ENCODE measurements around the gene RNF123.

The RNF123 gene

GRCh38 chr3:49652218-49652902 is 37.0 kb upstream of the RNF123 start:
- no peaks in the 10 kb centered on the region for H3K9me3 ChIP-seq (replicated peaks; ENCODE audit: low read length)
- peaks cover 18% of the 10 kb centered on the region for H3K27me3 ChIP-seq (ENCODE audit: control insufficient read depth, insufficient read depth, low read length)
- H3K4me1 ChIP-seq (ENCODE audit: control insufficient read depth, insufficient read depth, low read length): no peaks in the 10 kb centered on the region
- no peaks in the 10 kb centered on the region for H3K36me3 ChIP-seq (ENCODE audit: insufficient read depth, low read length)
- no peak overlapping the region for H3K4me2 ChIP-seq (ENCODE audit: low read length)
- no peak overlapping the region for H3K4me3 ChIP-seq (ENCODE audit: low read length)
- H3K9ac ChIP-seq (ENCODE audit: low read depth, low read length): no peak overlapping the region

GRCh38 chr3:49652903-49653415 is 36.4 kb upstream of the RNF123 start:
- Histone ChIP-seq H3K9ac (ENCODE audit: low read depth, low read length) (no peak overlapping the region), H3K4me2 (ENCODE audit: low read length) (no peak overlapping the region), H3K4me1 (ENCODE audit: control insufficient read depth, insufficient read depth, low read length) (no peaks in the 10 kb centered on the region), H3K36me3 (ENCODE audit: insufficient read depth, low read length) (no peaks in the 10 kb centered on the region), H3K9me3 (replicated peaks; ENCODE audit: low read length) (no peaks in the 10 kb centered on the region), H3K27me3 (ENCODE audit: control insufficient read depth, insufficient read depth, low read length) (peaks cover 16% of the 10 kb centered on the region), H3K4me3 (ENCODE audit: low read length) (no peak overlapping the region)

DNA sequence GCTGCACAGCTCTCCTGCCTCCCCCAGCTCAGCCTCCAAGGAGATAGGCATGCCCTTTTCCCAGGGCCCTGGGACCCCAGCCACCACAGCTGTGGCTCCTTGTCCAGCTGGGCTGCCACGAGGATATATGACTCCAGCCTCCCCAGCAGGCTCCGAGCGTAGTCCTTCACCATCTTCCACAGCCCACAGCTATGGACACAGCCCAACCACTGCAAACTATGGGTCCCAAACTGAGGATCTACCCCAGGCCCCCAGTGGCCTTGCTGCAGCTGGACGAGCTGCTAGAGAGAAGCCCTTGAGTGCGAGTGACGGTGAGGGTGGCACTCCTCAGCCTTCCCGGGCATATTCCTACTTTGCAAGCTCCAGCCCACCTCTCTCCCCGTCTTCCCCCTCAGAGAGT is 35.7 kb upstream of the RNF123 start:
- H3K27me3 ChIP-seq (ENCODE audit: control insufficient read depth, insufficient read depth, low read length): peaks cover 18% of the 10 kb centered on the region
- no peaks in the 10 kb centered on the region for H3K36me3 ChIP-seq (ENCODE audit: insufficient read depth, low read length)
- no peaks in the 10 kb centered on the region for H3K4me1 ChIP-seq (ENCODE audit: control insufficient read depth, insufficient read depth, low read length)
- H3K4me3 ChIP-seq (ENCODE audit: low read length): no peak overlapping the region
- H3K4me2 ChIP-seq (ENCODE audit: low read length): no peak overlapping the region
- no peak overlapping the region for H3K9ac ChIP-seq (ENCODE audit: low read depth, low read length)
- H3K9me3 ChIP-seq (replicated peaks; ENCODE audit: low read length): no peaks in the 10 kb centered on the region

GRCh38 chr3:49654176-49654825 is 35.1 kb upstream of the RNF123 start:
- no peak overlapping the region for H3K4me3 ChIP-seq (ENCODE audit: low read length)
- H3K4me1 ChIP-seq (ENCODE audit: control insufficient read depth, insufficient read depth, low read length): no peaks in the 10 kb centered on the region
- H3K36me3 ChIP-seq (ENCODE audit: insufficient read depth, low read length): no peaks in the 10 kb centered on the region
- H3K9ac ChIP-seq (ENCODE audit: low read depth, low read length): no peak overlapping the region
- no peaks in the 10 kb centered on the region for H3K9me3 ChIP-seq (replicated peaks; ENCODE audit: low read length)
- H3K4me2 ChIP-seq (ENCODE audit: low read length): no peak overlapping the region
- H3K27me3 ChIP-seq (ENCODE audit: control insufficient read depth, insufficient read depth, low read length): peaks cover 22% of the 10 kb centered on the region

DNA sequence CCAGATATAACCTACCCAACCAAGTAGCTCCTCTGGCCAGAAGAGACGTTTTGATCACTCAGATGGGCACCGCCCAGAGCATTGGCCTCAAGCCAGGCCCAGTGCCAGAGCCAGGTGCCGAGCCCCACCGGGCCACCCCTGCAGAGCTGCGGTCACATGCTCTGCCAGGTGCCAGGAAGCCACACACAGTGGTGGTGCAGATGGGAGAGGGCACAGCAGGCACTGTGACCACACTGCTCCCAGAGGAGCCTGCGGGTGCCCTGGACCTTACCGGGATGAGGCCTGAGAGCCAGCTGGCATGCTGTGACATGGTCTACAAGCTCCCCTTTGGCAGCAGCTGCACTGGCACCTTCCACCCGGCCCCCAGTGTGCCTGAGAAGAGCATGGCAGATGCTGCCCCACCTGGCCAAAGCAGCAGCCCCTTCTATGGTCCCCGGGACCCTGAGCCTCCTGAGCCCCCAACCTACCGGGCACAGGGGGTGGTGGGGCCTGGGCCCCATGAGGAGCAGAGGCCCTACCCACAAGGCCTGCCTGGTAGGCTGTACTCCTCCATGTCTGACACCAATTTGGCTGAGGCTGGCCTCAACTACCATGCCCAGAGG is 34.3 kb upstream of the RNF123 start:
- no peaks in the 10 kb centered on the region for H3K9me3 ChIP-seq (replicated peaks; ENCODE audit: low read length)
- H3K4me2 ChIP-seq (ENCODE audit: low read length): no peak overlapping the region
- no peaks in the 10 kb centered on the region for H3K4me1 ChIP-seq (ENCODE audit: control insufficient read depth, insufficient read depth, low read length)
- no peak overlapping the region for H3K9ac ChIP-seq (ENCODE audit: low read depth, low read length)
- H3K4me3 ChIP-seq (ENCODE audit: low read length): no peak overlapping the region
- no peaks in the 10 kb centered on the region for H3K36me3 ChIP-seq (ENCODE audit: insufficient read depth, low read length)
- peaks cover 22% of the 10 kb centered on the region for H3K27me3 ChIP-seq (ENCODE audit: control insufficient read depth, insufficient read depth, low read length)

DNA sequence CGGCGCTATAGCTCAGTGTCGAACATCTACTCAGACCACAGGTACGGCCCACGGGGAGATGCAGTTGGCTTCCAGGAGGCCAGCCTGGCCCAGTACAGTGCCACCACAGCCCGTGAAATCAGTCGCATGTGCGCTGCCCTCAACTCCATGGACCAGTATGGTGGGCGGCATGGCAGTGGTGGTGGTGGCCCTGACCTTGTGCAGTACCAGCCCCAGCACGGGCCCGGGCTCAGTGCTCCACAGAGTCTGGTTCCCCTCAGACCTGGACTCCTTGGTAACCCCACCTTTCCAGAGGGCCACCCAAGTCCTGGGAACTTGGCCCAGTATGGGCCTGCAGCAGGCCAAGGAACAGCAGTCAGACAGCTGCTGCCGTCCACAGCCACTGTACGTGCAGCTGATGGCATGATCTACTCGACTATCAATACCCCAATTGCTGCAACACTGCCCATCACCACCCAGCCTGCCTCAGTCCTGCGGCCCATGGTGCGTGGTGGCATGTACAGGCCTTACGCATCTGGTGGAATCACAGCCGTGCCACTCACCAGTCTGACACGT is 33.5 kb upstream of the RNF123 start:
- Histone ChIP-seq H3K9me3 (replicated peaks; ENCODE audit: low read length) (no peaks in the 10 kb centered on the region), H3K4me2 (ENCODE audit: low read length) (no peak overlapping the region), H3K4me3 (ENCODE audit: low read length) (no peak overlapping the region), H3K4me1 (ENCODE audit: control insufficient read depth, insufficient read depth, low read length) (no peaks in the 10 kb centered on the region), H3K9ac (ENCODE audit: low read depth, low read length) (no peak overlapping the region), H3K36me3 (ENCODE audit: insufficient read depth, low read length) (no peaks in the 10 kb centered on the region), H3K27me3 (ENCODE audit: control insufficient read depth, insufficient read depth, low read length) (peaks cover 22% of the 10 kb centered on the region)

- Histone ChIP-seq H3K27me3 (ENCODE audit: control insufficient read depth, insufficient read depth, low read length) (peaks cover 22% of the 10 kb centered on the region), H3K9ac (ENCODE audit: low read depth, low read length) (no peak overlapping the region)
Observed at GRCh38 chr3:49656541-49657112, 32.7 kb upstream of the RNF123 start.

DNA sequence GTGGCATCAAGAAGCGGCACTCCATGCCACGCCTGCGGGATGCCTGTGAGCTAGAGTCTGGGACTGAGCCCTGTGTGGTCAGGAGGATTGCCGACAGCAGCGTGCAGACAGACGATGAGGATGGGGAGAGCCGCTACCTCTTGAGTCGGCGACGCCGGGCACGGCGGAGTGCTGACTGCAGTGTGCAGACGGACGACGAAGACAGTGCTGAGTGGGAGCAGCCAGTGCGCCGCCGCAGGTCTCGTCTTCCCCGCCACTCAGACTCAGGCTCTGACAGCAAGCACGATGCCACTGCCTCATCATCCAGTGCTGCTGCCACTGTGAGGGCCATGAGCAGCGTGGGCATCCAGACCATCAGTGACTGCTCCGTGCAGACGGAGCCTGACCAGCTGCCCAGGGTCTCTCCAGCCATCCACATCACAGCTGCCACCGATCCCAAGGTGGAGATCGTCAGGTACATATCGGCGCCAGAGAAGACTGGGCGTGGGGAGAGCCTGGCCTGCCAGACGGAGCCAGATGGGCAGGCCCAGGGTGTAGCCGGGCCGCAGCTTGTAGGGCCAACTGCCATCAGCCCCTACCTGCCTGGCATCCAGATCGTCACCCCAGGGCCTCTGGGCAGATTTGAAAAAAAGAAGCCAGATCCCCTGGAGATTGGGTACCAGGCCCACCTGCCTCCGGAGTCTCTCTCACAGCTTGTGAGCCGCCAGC is 32.0 kb upstream of the RNF123 start:
- Histone ChIP-seq H3K36me3 (ENCODE audit: insufficient read depth, low read length) (no peaks in the 10 kb centered on the region), H3K4me1 (ENCODE audit: control insufficient read depth, insufficient read depth, low read length) (no peaks in the 10 kb centered on the region), H3K9ac (ENCODE audit: low read depth, low read length) (no peak overlapping the region), H3K9me3 (replicated peaks; ENCODE audit: low read length) (no peaks in the 10 kb centered on the region), H3K27me3 (ENCODE audit: control insufficient read depth, insufficient read depth, low read length) (peaks cover 22% of the 10 kb centered on the region), H3K4me2 (ENCODE audit: low read length) (no peak overlapping the region), H3K4me3 (ENCODE audit: low read length) (no peak overlapping the region)

More at GRCh38 chr3:49656541-49657112, 32.7 kb upstream of the RNF123 start:
- no peaks in the 10 kb centered on the region for H3K36me3 ChIP-seq (ENCODE audit: insufficient read depth, low read length)
- no peaks in the 10 kb centered on the region for H3K4me1 ChIP-seq (ENCODE audit: control insufficient read depth, insufficient read depth, low read length)
- H3K9me3 ChIP-seq (replicated peaks; ENCODE audit: low read length): no peaks in the 10 kb centered on the region
- no peak overlapping the region for H3K4me3 ChIP-seq (ENCODE audit: low read length)
- H3K4me2 ChIP-seq (ENCODE audit: low read length): peak overlapping the region; percentile 23

GRCh38 chr3:49658711-49659110 is 30.6 kb upstream of the RNF123 start:
- Histone ChIP-seq H3K27me3 (ENCODE audit: control insufficient read depth, insufficient read depth, low read length) (peaks cover 24% of the 10 kb centered on the region), H3K9ac (ENCODE audit: low read depth, low read length) (no peak overlapping the region), H3K36me3 (ENCODE audit: insufficient read depth, low read length) (no peaks in the 10 kb centered on the region)

DNA sequence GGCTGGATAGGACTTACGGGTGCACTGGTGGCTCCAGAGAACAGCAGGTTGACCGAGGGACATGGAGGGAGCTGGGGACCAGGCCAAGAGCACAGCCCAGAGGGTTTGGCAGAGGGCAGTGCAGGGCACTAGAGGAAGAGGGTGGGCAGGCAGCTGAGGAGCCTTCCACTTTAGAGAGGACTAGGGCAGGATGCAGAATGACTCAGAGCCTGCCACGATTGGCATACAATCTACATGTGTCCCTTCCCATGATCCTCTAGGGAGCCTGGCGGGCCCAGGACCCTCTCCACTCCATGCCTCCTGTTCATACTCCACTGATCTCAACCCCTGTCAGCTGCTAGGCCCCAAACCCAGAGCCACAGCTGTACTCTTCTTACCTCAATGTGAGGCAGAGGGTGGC is 29.6 kb upstream of the RNF123 start:
- Histone ChIP-seq H3K4me3 (ENCODE audit: low read length) (no peak overlapping the region), H3K4me1 (ENCODE audit: control insufficient read depth, insufficient read depth, low read length) (no peaks in the 10 kb centered on the region), H3K4me2 (ENCODE audit: low read length) (no peak overlapping the region), H3K36me3 (ENCODE audit: insufficient read depth, low read length) (no peaks in the 10 kb centered on the region), H3K9me3 (replicated peaks; ENCODE audit: low read length) (no peaks in the 10 kb centered on the region), H3K9ac (ENCODE audit: low read depth, low read length) (no peak overlapping the region), H3K27me3 (ENCODE audit: control insufficient read depth, insufficient read depth, low read length) (peaks cover 33% of the 10 kb centered on the region)

More at GRCh38 chr3:49658711-49659110, 30.6 kb upstream of the RNF123 start:
- no peaks in the 10 kb centered on the region for H3K9me3 ChIP-seq (replicated peaks; ENCODE audit: low read length)
- H3K4me1 ChIP-seq (ENCODE audit: control insufficient read depth, insufficient read depth, low read length): no peaks in the 10 kb centered on the region
- no peak overlapping the region for H3K4me2 ChIP-seq (ENCODE audit: low read length)
- no peak overlapping the region for H3K4me3 ChIP-seq (ENCODE audit: low read length)

DNA sequence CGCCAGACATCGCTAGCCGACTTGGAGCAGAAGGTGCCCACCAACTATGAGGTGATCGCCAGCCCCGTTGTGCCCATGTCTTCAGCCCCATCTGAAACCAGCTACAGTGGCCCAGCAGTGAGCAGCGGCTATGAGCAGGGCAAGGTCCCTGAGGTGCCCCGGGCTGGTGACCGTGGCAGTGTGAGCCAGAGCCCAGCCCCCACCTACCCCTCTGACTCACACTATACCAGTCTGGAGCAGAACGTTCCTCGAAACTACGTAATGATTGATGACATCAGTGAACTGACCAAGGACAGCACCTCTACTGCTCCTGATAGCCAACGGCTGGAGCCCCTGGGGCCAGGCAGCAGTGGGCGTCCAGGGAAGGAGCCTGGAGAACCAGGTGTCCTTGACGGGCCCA is 28.1 kb upstream of the RNF123 start:
- Histone ChIP-seq H3K27me3 (ENCODE audit: control insufficient read depth, insufficient read depth, low read length) (peaks cover 36% of the 10 kb centered on the region), H3K9me3 (replicated peaks; ENCODE audit: low read length) (no peaks in the 10 kb centered on the region), H3K36me3 (ENCODE audit: insufficient read depth, low read length) (no peaks in the 10 kb centered on the region), H3K4me3 (ENCODE audit: low read length) (no peak overlapping the region), H3K4me2 (ENCODE audit: low read length) (no peak overlapping the region), H3K9ac (ENCODE audit: low read depth, low read length) (no peak overlapping the region), H3K4me1 (ENCODE audit: control insufficient read depth, insufficient read depth, low read length) (no peaks in the 10 kb centered on the region)

Data from skeletal muscle satellite cell (primary cell).